SH-SY5Y (cell line): ENCODE results near the gene PTPRA.

Experiments used
- GATA2 ChIP-seq: IDR thresholded peaks from 2 replicates; pipeline ENCODE4 v1.6.1; 2011; ENCODE audit warnings: mild to moderate bottlenecking, low read depth, low read length
- GATA3 ChIP-seq: IDR thresholded peaks from 2 replicates; pipeline ENCODE4 v1.6.1; 2011; ENCODE audit warnings: low read depth, mild to moderate bottlenecking, low read length, moderate library complexity

- TF ChIP-seq GATA3 (no peak), GATA2 (no peak)
These were observed 44.0 kb downstream of the PTPRA start for GRCh38 chr20:2917266-2917665.
